Keratinocyte (primary cell): ENCODE measurements around the gene CBLB. TPM values are rescaled to one million over a fixed set of nuclear protein-coding genes. Genes with fewer than 3 reads are reported as not detected.
A peak's percentile ranks its signal among the peaks of the same experiment; 100 is the strongest.

Source experiments
- DNase-seq: peaks from one replicate; pipeline ENCODE4 v3.0.0-alpha.2; 2011; ENCODE audit warnings: low read depth, missing footprints, low spot score
- FAIRE-seq: peaks from 2 replicates; lab custom pipeline; 2011; peaks lifted over from hg19 to GRCh38; lab: Jason Lieb, UNC
- H2AFZ ChIP-seq: 2 replicates; pipeline ENCODE4 v1.6.0; 2012; ENCODE audit warnings: low read length, control low read depth, inconsistent platforms; ENCODE audit not compliant: control insufficient read depth
- H3K27ac ChIP-seq: 2 replicates; pipeline ENCODE4 v1.5.1; 2011; ENCODE audit warnings: low read length; ENCODE audit not compliant: control insufficient read depth, insufficient read depth
- H3K27me3 ChIP-seq: 3 replicates; pipeline ENCODE4 v1.6.0; 2011; ENCODE audit warnings: low read length; ENCODE audit not compliant: control insufficient read depth, insufficient read depth; ENCODE audit errors: extremely low read depth
- H3K36me3 ChIP-seq, 2 experiments: 2 replicates in 1 of 2; 3 replicates in 1 of 2; pipeline ENCODE4 v1.5.1; 2011; ENCODE audit warnings: low read length in 2 of 2, mild to moderate bottlenecking in 1 of 2; ENCODE audit not compliant: control insufficient read depth in 2 of 2, insufficient read depth in 2 of 2; ENCODE audit errors: extremely low read depth in 1 of 2
- H3K4me1 ChIP-seq: 3 replicates; pipeline ENCODE4 v1.5.1; 2011; ENCODE audit warnings: low read length; ENCODE audit not compliant: control insufficient read depth, insufficient read depth; ENCODE audit errors: extremely low read depth
- H3K4me2 ChIP-seq: 3 replicates; pipeline ENCODE4 v1.6.0; 2011; ENCODE audit warnings: low read depth, low read length; ENCODE audit not compliant: control insufficient read depth, insufficient read depth; ENCODE audit errors: extremely low read depth
- H3K4me3 ChIP-seq, 3 experiments: fragments of 200-600 bp in 1 of 3; sonication (generic) in 1 of 3; 2 replicates in 2 of 3; 3 replicates in 1 of 3; pipeline ENCODE4 v1.5.1; 2011 to 2016; ENCODE audit warnings: low read length in 3 of 3, mild to moderate bottlenecking in 3 of 3, control low read depth in 2 of 3, inconsistent platforms in 1 of 3, low read depth in 1 of 3, mixed read lengths in 1 of 3, mixed run types in 1 of 3, moderate library complexity in 1 of 3; ENCODE audit not compliant: control insufficient read depth in 2 of 3, insufficient read depth in 2 of 3; ENCODE audit errors: extremely low read depth in 1 of 3
- H3K79me2 ChIP-seq: 2 replicates; pipeline ENCODE4 v1.6.0; 2012; ENCODE audit warnings: low read length; ENCODE audit not compliant: control insufficient read depth, insufficient read depth
- H3K9ac ChIP-seq: 3 replicates; pipeline ENCODE4 v1.6.0; 2011; ENCODE audit warnings: low read length; ENCODE audit not compliant: control insufficient read depth, insufficient read depth; ENCODE audit errors: extremely low read depth
- H3K9me1 ChIP-seq: 3 replicates; pipeline ENCODE4 v1.6.0; 2011; ENCODE audit warnings: low read length; ENCODE audit not compliant: control insufficient read depth, insufficient read depth; ENCODE audit errors: extremely low read depth
- H3K9me3 ChIP-seq: 2 replicates; pipeline ENCODE4 v1.5.1; 2012; ENCODE audit warnings: low read depth, low read length; ENCODE audit not compliant: control insufficient read depth
- H4K20me1 ChIP-seq: 3 replicates; pipeline ENCODE4 v1.6.0; 2011; ENCODE audit warnings: low read length; ENCODE audit not compliant: control insufficient read depth, insufficient read depth; ENCODE audit errors: extremely low read depth
- EZH2 ChIP-seq: IDR thresholded peaks from one replicate; pipeline ENCODE4 v1.6.1; 2012; ENCODE audit warnings: inconsistent platforms, mild to moderate bottlenecking, low read length, moderate library complexity
- dilution Hi-C: fragments of 300-500 bp; cut with MboI; formaldehyde crosslinking; loops from one replicate; pipeline ENCODE4 v1.7.0; 2020; ENCODE audit warnings: low sequenced_read_pairs; ENCODE audit not compliant: extremely low pct_ligation_motif_present
- polyA plus RNA-seq, 5 experiments: library from polyadenylated mRNA; depleted of rRNA in 3 of 5; stranded (reverse) in 3 of 5; stranded (forward) in 1 of 5; unstranded in 1 of 5; fragments of >200 nt; gene quantifications; 1 replicate in 1 of 5; 2 replicates in 3 of 5; 3 replicates in 1 of 5; pipeline versions ENCODE4 v1.2.1 to v1.2.3, GENCODE V29; 2011 to 2012; ENCODE audit warnings: missing spikeins in 2 of 5, low read depth in 1 of 5, low replicate concordance in 1 of 5
- TF ChIP-seq, protein P1 (sequence below), 3 experiments: IDR thresholded peaks in 1 of 3; conservative IDR thresholded peaks in 1 of 3; optimal IDR thresholded peaks in 1 of 3; 2 replicates in 2 of 3; 3 replicates in 1 of 3; pipeline versions ENCODE3 to v1.5.1; 2011; ENCODE audit warnings: low read length in 3 of 3, mild to moderate bottlenecking in 3 of 3, moderate library complexity in 2 of 3, control low read depth in 1 of 3, inconsistent platforms in 1 of 3; ENCODE audit not compliant: insufficient read depth in 2 of 3; ENCODE audit errors: extremely low read depth in 1 of 3

Gene CBLB
- polyA plus RNA-seq, 1 donor (not counting 4 experiments of a cell fraction or from before 2014, with no cell fraction given) = 13.6 TPM

DNA sequence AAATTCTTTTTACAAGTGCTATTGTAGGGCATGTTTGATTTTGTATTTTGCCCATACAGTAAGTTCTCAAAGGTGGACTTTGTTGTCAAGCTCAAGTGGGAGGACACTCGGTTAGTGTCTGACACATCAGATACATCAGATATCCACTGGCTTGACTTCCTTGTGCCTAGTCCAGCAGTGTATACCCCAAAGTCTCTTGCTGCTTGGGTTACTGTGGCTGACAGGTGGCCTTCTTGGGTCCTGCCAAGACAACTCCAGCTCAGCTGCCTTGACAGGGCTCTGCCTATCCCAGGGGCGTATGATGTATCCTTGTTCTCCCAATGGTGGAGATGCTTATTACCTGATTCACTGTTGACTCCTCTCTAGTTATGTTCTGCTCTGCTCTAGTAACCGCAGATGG lies 214.9 kb downstream of the CBLB start:
- Histone ChIP-seq H3K79me2 (no peaks in the 10 kb centered on the region), H3K9me1 (no peaks in the 10 kb centered on the region), H3K4me1 (no peaks in the 10 kb centered on the region), H2AFZ (no peak overlapping the region), H4K20me1 (no peaks in the 10 kb centered on the region), H3K9ac (no peak overlapping the region), H3K9me3 (no peaks in the 10 kb centered on the region), H3K4me3 (no peak overlapping the region), H3K4me2 (no peak overlapping the region), H3K27ac (no peak overlapping the region), H3K36me3 (peaks cover 0 to 3% of the 10 kb centered on the region in 2 experiments), H3K27me3 (no peaks in the 10 kb centered on the region)
- no peak for TF ChIP-seq EZH2
- TF ChIP-seq, protein P1, sequence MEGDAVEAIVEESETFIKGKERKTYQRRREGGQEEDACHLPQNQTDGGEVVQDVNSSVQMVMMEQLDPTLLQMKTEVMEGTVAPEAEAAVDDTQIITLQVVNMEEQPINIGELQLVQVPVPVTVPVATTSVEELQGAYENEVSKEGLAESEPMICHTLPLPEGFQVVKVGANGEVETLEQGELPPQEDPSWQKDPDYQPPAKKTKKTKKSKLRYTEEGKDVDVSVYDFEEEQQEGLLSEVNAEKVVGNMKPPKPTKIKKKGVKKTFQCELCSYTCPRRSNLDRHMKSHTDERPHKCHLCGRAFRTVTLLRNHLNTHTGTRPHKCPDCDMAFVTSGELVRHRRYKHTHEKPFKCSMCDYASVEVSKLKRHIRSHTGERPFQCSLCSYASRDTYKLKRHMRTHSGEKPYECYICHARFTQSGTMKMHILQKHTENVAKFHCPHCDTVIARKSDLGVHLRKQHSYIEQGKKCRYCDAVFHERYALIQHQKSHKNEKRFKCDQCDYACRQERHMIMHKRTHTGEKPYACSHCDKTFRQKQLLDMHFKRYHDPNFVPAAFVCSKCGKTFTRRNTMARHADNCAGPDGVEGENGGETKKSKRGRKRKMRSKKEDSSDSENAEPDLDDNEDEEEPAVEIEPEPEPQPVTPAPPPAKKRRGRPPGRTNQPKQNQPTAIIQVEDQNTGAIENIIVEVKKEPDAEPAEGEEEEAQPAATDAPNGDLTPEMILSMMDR (optimal IDR thresholded peaks at IDR 0.05 in 1 of 3, IDR thresholded peaks at IDR 0.05 in 1 of 3, conservative IDR thresholded peaks at IDR 0.05 in 1 of 3; ENCODE audit: extremely low read depth in 1 of 3, insufficient read depth in 2 of 3, low read length in 3 of 3) = no peak
- peak; percentile 26 for FAIRE-seq
- dilution Hi-C loops = no loop called here
- DNase-seq = no peak

DNA sequence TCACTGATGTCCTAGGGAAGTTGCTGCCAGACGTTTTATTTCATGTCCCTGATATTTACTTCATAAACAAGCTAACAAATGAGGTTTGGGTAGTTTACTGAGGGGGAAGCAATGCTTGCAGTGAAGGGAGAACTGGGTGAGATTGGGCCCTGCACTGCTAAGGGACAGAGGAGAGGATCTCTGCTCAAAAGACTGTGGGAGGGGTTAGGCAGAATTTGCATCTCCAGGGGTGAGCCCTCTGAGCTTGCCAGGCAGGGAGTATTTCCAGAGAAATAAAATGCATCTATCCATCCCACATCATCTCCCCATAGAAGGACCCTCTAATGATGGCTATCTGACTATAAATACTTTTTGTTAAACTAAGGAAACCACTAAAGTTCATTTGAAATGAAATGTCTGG lies 215.6 kb downstream of the CBLB start:
- H3K27ac ChIP-seq = no peak overlapping the region
- H3K4me3 ChIP-seq = no peak overlapping the region
- H4K20me1 ChIP-seq = no peaks in the 10 kb centered on the region
- H2AFZ ChIP-seq = no peak overlapping the region
- DNase-seq (no peak), FAIRE-seq (no peak)
- no peaks in the 10 kb centered on the region for H3K9me3 ChIP-seq
- no peak for TF ChIP-seq EZH2
- TF ChIP-seq, protein P1 (optimal IDR thresholded peaks at IDR 0.05 in 1 of 3, IDR thresholded peaks at IDR 0.05 in 1 of 3, conservative IDR thresholded peaks at IDR 0.05 in 1 of 3; ENCODE audit: extremely low read depth in 1 of 3, insufficient read depth in 2 of 3, low read length in 3 of 3) = no peak
- no peaks in the 10 kb centered on the region for H3K27me3 ChIP-seq
- no peak overlapping the region for H3K4me2 ChIP-seq
- H3K9ac ChIP-seq = no peak overlapping the region
- dilution Hi-C loops = no loop called here
- no peaks in the 10 kb centered on the region for H3K9me1 ChIP-seq
- no peaks in the 10 kb centered on the region for H3K4me1 ChIP-seq
- no peaks in the 10 kb centered on the region for H3K79me2 ChIP-seq
- H3K36me3 ChIP-seq = no peaks in the 10 kb centered on the region
